ENCODE data around the gene TLE1. TPM values are rescaled to one million over a fixed set of nuclear protein-coding genes. Genes with fewer than 3 reads are reported as not detected.

TLE1 gene
- polyA plus RNA-seq, 3 donors: 0.46 to 2.5 (median 1.2) TPM

DNA sequence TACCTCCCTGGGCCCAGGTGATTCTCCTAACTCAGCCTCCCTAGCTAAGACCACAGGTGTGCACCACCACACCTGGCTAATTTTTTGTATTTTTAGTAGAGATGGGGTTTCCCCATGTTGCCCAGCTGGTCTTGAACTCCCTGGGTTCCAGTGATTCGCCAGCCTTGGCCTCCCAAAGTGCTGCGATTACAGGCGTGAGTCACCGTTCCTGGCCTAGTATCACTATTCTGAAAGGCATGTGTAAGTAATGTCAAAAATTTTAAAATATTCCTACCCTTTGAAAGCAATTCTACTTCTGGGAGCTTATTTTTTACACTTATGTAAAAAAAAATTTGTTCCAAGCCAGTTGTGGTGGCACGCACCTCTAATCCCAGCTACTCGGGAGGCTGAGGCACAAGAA, 27.1 kb upstream of the TLE1 start:
- H2AFZ ChIP-seq (ENCODE audit: insufficient read depth, low read depth, low read length, poor library complexity, severe bottlenecking): no peak overlapping the region
- no peak overlapping the region for H3K4me2 ChIP-seq (replicated peaks; ENCODE audit: extremely low read depth, low read length, poor library complexity, severe bottlenecking)
- no peaks in the 10 kb centered on the region for H3K27me3 ChIP-seq (ENCODE audit: control insufficient read depth in 2 of 2, insufficient read depth in 2 of 2, low read length in 2 of 2)
- no peaks in the 10 kb centered on the region for H3K4me1 ChIP-seq (ENCODE audit: control insufficient read depth in 1 of 2, insufficient read depth in 2 of 2, low read length in 2 of 2)
- DNase-seq: no peak
- H3K27ac ChIP-seq (ENCODE audit: low read depth in 1 of 2, low read length in 2 of 2): no peak overlapping the region
- H4K20me1 ChIP-seq (ENCODE audit: insufficient read depth, low read length): no peaks in the 10 kb centered on the region
- intact Hi-C loops (cut with micrococcal nuclease): no loop called here
- no peaks in the 10 kb centered on the region for H3K9me3 ChIP-seq (replicated peaks in 1 of 2; ENCODE audit: control insufficient read depth in 1 of 2, insufficient read depth in 1 of 2, low read length in 2 of 2)
- Mint-ChIP-seq H3K27me3 (ENCODE audit: low read depth in 3 of 3) (peaks cover 3 to 10% (median 3%) of the 10 kb centered on the region in 3 donors), H3K36me3 (no peaks in the 10 kb centered on the region), H3K4me1 (no peaks in the 10 kb centered on the region), H3K27ac (no peak overlapping the region), H3K4me3 (no peak overlapping the region), H3K9me3 (peaks cover 0 to 5% (median 0%) of the 10 kb centered on the region in 7 donors)
- H3K36me3 ChIP-seq (replicated peaks in 1 of 2; ENCODE audit: control insufficient read depth in 1 of 2, insufficient read depth in 2 of 2, low read length in 2 of 2): no peaks in the 10 kb centered on the region
- no peak overlapping the region for H3K4me3 ChIP-seq (replicated peaks in 1 of 3; ENCODE audit: low read depth in 2 of 3, low read length in 3 of 3)
- TF ChIP-seq, protein P1, sequence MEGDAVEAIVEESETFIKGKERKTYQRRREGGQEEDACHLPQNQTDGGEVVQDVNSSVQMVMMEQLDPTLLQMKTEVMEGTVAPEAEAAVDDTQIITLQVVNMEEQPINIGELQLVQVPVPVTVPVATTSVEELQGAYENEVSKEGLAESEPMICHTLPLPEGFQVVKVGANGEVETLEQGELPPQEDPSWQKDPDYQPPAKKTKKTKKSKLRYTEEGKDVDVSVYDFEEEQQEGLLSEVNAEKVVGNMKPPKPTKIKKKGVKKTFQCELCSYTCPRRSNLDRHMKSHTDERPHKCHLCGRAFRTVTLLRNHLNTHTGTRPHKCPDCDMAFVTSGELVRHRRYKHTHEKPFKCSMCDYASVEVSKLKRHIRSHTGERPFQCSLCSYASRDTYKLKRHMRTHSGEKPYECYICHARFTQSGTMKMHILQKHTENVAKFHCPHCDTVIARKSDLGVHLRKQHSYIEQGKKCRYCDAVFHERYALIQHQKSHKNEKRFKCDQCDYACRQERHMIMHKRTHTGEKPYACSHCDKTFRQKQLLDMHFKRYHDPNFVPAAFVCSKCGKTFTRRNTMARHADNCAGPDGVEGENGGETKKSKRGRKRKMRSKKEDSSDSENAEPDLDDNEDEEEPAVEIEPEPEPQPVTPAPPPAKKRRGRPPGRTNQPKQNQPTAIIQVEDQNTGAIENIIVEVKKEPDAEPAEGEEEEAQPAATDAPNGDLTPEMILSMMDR (IDR thresholded peaks at IDR 0.05): no peak
- H3K79me2 ChIP-seq (ENCODE audit: insufficient read depth, low read length): no peaks in the 10 kb centered on the region
- H3K9ac ChIP-seq (ENCODE audit: insufficient read depth, low read length, poor library complexity, severe bottlenecking): no peak overlapping the region
- WGBS (ENCODE audit: insufficient coverage): no CpG with 5 or more reads among the region's 6 CpGs

DNA sequence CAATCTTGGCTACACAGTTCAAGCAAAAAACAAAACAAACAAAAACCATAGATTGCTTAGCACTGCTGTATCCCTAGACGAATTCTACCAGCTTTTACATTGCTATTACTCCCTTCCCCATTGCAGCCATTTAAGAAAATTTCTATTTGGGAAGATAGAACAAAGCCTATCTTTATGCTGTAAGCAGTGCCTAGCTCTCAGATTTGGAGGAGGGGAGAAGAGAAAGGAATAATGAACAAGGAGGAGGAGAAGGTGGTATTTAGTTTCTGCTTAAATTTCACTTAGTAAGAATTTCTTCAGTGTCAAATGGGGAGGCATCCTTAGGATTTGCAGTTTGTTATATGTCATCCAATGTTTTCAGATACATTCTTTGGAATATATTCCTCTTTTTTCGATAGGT, 16.2 kb upstream of the TLE1 start:
- Mint-ChIP-seq H3K4me3 (no peak overlapping the region), H3K9me3 (peaks cover 0 to 3% (median 0%) of the 10 kb centered on the region in 7 donors), H3K4me1 (no peaks in the 10 kb centered on the region), H3K27ac (no peak overlapping the region), H3K36me3 (no peaks in the 10 kb centered on the region), H3K27me3 (ENCODE audit: low read depth in 3 of 3) (peaks cover 0 to 1% (median 0%) of the 10 kb centered on the region in 3 donors)
- no peak overlapping the region for H2AFZ ChIP-seq (ENCODE audit: insufficient read depth, low read depth, low read length, poor library complexity, severe bottlenecking)
- no peaks in the 10 kb centered on the region for H3K79me2 ChIP-seq (ENCODE audit: insufficient read depth, low read length)
- no peak overlapping the region for H3K27ac ChIP-seq (ENCODE audit: low read depth in 1 of 2, low read length in 2 of 2)
- H3K4me2 ChIP-seq (replicated peaks; ENCODE audit: extremely low read depth, low read length, poor library complexity, severe bottlenecking): no peak overlapping the region
- H3K4me3 ChIP-seq (replicated peaks in 1 of 3; ENCODE audit: low read depth in 2 of 3, low read length in 3 of 3): no peak overlapping the region
- TF ChIP-seq, protein P1 (IDR thresholded peaks at IDR 0.05): no peak
- intact Hi-C loops (cut with micrococcal nuclease): no loop called here
- H3K9me3 ChIP-seq (replicated peaks in 1 of 2; ENCODE audit: control insufficient read depth in 1 of 2, insufficient read depth in 1 of 2, low read length in 2 of 2): no peaks in the 10 kb centered on the region
- no peaks in the 10 kb centered on the region for H3K4me1 ChIP-seq (ENCODE audit: control insufficient read depth in 1 of 2, insufficient read depth in 2 of 2, low read length in 2 of 2)
- H3K27me3 ChIP-seq (ENCODE audit: control insufficient read depth in 2 of 2, insufficient read depth in 2 of 2, low read length in 2 of 2): no peaks in the 10 kb centered on the region
- H3K36me3 ChIP-seq (replicated peaks in 1 of 2; ENCODE audit: control insufficient read depth in 1 of 2, insufficient read depth in 2 of 2, low read length in 2 of 2): no peaks in the 10 kb centered on the region
- no peak overlapping the region for H3K9ac ChIP-seq (ENCODE audit: insufficient read depth, low read length, poor library complexity, severe bottlenecking)
- H4K20me1 ChIP-seq (ENCODE audit: insufficient read depth, low read length): no peaks in the 10 kb centered on the region
- no peak for DNase-seq
- no CpG with 5 or more reads among the region's 2 CpGs for WGBS (ENCODE audit: insufficient coverage)
